ENCODE measurements around the gene RNF213. TPM values are rescaled to one million over a fixed set of nuclear protein-coding genes. Genes with fewer than 3 reads are reported as not detected.
A peak's percentile ranks its signal among the peaks of the same experiment; 100 is the strongest.

The RNF213 gene
- total RNA-seq, 2 donors from 2014 or later = 415 to 602 TPM

DNA sequence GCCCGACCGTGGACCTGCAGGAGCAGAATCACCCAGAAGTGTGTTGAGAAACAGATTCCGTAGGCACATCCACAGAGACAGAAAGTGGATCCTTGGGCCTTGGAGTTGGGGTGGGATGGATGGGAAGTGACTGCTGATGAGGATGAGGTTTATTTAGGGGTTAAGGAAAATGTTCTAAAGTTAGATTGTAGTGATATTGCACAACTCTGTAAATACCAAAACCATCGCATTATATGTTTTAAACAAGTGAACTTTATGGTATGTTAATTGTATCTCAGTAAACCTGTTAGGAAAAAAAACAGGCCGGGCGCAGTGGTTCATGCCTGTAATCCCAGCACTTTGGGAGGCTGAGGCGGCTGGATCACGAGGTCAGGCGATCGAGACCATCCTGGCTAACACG, 157.9 kb downstream of the RNF213 start:
- no peak for DNase-seq (ENCODE audit: low spot score in 2 of 2)
- ATAC-seq = no peak
- no peaks in the 10 kb centered on the region for H3K9me3 Mint-ChIP-seq
- H3K27ac Mint-ChIP-seq = no peak overlapping the region
- H3K36me3 Mint-ChIP-seq = peaks cover 0 to 8% of the 10 kb centered on the region in 2 donors

DNA sequence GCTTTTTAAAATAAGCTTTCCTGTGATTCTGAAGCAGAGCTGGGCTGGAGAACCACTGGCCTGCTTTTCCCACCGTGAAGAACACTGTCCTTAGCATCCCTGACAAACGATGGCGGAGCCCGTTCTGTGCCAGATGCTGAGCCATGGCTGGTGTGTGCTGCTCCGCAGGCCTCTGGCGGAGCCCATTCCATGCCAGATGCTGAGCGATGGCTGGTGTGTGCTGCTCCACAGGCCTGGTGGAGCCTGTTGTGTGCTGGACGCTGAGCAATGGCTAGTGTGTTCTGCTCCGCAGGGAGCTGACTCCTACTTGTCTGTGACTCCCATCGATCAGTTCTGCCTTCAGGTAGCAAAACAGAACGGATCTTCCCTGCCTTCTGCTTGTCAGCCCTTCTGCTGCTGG, 158.6 kb downstream of the RNF213 start:
- H3K9me3 Mint-ChIP-seq = no peaks in the 10 kb centered on the region

DNA sequence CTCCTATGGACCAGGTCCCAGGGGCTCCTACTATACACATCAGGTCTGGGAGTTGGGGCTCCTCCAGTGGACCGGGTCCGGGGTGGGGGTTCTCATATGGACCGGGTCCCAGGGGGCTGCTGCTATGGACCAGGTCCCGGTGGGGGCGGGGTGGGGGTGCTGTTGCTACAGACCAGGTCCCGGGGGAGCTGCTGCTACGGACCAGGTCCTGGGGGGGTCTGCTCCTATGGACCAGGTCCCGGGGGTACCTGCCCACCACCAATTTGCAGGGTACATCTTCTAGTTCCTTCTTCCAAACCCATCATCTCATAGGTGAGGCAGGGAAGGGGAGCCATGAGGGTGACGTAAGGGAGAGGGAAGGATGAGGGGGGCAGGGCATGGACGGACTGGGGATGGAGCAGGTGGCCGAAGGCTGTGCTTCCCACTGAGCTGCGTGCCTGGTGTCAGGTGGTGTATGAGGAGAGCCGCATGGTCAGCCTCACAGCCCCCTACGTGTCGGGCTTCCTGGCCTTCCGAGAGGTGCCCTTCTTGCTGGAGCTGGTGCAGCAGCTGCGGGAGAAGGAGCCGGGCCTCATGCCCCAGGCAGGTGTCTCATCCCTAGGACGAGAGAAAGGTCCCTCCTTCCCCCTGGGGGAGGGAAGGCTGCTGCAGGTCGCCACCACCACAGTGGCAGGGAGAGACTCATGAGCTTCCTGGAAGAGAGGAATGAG, 160.9 kb downstream of the RNF213 start:
- peaks cover 0 to 5% of the 10 kb centered on the region in 2 donors for H3K36me3 Mint-ChIP-seq
- no peak for ATAC-seq

More for the DNA sequence above, 158.6 kb downstream of the RNF213 start:
- DNase-seq (ENCODE audit: low spot score in 2 of 2) = no peak
- no peak for ATAC-seq
- H3K27ac Mint-ChIP-seq = no peak overlapping the region
- peaks cover 0 to 8% of the 10 kb centered on the region in 2 donors for H3K36me3 Mint-ChIP-seq

DNA sequence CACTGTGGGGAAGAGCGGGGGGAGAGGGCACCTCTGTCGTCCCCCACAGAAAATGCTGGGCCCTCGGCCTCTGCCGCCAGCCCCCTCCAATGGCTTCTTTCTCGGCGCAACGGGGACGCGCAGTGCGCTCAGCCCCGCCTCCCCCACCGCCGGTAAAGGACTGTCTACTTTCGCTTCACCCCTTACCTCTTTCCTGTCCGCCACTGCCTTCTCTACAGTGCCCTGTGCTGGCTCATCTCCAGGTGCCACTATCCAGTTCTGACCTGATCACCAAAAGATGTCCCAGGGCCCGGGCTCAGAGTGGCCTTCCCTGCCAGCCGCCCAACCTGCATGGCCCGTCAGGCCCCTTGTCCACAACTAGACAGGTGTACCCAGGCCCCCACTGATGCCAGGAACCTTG, 161.6 kb downstream of the RNF213 start:
- no peak overlapping the region for H3K27ac Mint-ChIP-seq
- H3K36me3 Mint-ChIP-seq = no peaks in the 10 kb centered on the region
- no peak for DNase-seq (ENCODE audit: low spot score in 2 of 2)
- ATAC-seq = no peak
- no peaks in the 10 kb centered on the region for H3K9me3 Mint-ChIP-seq

More for the DNA sequence above, 160.9 kb downstream of the RNF213 start:
- Mint-ChIP-seq H3K27ac (no peak overlapping the region), H3K9me3 (no peaks in the 10 kb centered on the region)
- DNase-seq (ENCODE audit: low spot score in 2 of 2) = no peak

DNA sequence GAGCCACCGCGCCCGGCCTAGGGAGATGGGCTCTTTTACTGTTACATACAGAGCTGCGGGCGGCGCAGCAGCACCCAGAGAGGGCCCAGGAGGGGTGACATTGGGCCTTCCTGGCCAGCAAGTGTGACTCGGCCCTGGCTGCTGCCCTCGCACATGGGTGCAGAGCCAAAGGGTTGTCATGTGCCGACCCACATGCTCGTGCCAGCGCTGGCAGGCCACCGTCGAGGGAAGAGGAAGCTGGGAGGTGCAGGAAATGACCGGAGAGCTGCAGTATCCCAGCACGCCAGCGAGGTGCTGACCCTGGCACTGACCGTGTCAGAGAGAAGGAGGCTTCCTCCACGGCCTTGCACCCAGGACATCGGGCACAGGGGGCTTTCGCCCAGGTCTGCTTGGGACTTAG, 162.3 kb downstream of the RNF213 start:
- ATAC-seq (no peak), DNase-seq (ENCODE audit: low spot score in 2 of 2) (no peak)
- Mint-ChIP-seq H3K36me3 (no peaks in the 10 kb centered on the region), H3K9me3 (no peaks in the 10 kb centered on the region), H3K27ac (no peak overlapping the region)

DNA sequence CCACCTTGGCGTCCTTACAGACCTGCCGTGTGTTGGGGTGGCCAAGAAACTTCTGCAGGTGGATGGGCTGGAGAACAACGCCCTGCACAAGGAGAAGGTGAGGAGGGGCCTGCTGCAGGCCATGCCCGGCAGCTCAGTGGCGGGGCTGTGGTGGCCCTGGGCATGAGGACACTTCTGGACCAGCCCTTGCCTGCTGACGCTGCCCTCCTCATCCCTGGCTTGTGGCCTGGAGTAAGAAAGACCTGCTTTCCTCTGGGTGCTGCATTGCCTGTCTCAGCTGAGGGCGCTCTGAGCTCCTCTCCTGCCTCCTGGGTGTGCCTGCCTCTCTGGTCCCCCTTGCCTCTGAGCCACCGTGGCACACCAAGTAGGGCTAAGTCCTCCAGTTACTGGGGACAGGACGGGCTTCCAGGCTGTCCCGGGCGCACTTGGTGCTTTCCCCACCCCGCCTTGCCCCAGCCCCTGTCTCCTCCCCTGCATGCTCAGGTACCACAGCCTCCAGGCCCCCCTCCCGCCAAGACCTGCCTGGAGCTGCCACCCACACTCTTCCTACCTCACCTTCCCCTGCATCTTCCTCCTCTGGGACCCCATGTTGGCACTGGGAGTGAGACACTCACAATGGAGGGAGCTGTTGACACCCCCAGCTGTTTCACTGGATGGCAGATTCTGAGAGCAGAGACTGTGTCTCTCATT, 163.0 kb downstream of the RNF213 start:
- Mint-ChIP-seq H3K36me3 (no peaks in the 10 kb centered on the region), H3K9me3 (no peaks in the 10 kb centered on the region), H3K27ac (no peak overlapping the region)
- DNase-seq (ENCODE audit: low spot score in 2 of 2) (no peak), ATAC-seq (no peak)

DNA sequence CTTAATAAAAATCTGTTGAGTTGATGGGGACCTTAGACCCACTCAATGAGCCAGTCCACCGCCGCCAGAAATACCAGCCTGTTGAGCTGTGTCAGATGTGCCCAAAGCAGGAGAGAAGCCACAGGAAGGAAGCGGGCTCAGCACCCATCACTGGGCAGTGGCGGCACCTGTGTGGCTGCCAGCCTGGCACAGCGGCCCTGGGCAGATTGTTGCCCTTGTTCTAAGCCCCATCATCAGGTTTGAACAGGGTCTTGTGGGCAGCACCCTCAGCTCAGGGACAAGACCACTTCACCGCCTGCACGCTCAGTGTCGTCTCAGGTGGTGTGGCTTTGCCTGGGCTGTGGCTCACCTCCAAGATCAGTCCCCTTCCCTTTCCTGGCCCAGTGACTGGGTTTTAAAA, 163.6 kb downstream of the RNF213 start:
- no peak overlapping the region for H3K27ac Mint-ChIP-seq
- no peak for ATAC-seq
- no peak for DNase-seq (ENCODE audit: low spot score in 2 of 2)
- no peaks in the 10 kb centered on the region for H3K36me3 Mint-ChIP-seq
- no peaks in the 10 kb centered on the region for H3K9me3 Mint-ChIP-seq

DNA sequence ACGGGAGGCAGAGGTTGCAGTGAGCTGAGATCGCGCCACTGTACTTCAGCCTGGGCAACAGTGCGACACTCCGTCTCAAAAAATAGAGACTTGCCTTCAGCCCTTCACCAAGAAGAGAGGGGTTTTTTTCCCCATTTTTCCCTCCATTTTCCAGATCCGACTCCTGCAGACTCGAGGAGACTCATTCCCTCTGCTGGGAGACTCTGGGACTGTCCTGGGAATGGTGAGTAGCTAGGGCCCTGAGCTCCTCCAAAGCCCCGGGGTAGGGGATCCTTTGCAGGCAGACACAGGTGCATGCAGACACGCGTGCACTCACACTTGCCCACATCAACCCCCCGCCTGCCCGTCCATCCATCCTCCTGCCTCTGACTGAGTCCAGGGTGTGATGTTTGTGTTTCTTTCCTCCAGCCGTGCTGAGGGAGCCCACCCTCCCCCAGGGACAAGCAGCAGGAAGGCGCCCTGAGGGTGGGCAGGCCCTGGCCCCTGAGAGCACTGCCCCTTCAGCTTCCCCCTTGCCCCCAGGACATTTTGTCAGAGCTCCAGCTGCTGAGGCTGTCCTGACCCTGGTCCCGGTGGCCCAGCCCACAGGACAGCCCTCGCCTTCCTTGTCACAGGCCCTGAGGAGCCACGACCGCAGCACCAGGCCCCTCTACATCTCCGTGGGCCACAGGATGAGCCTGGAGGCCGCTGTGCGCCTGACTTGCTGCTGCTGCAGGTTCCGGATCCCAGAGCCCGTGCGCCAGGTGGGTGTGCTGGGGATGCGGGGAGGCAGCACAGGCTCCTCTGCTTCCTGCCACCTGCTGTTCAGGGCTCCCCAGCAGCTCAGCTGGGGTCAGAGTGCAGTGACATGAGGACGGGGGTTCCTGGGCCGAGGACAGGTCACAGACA, 164.5 kb downstream of the RNF213 start:
- no peak overlapping the region for H3K27ac Mint-ChIP-seq
- ATAC-seq = no peak
- DNase-seq (ENCODE audit: low spot score in 2 of 2) = no peak
- H3K36me3 Mint-ChIP-seq = no peaks in the 10 kb centered on the region
- no peaks in the 10 kb centered on the region for H3K9me3 Mint-ChIP-seq

DNA sequence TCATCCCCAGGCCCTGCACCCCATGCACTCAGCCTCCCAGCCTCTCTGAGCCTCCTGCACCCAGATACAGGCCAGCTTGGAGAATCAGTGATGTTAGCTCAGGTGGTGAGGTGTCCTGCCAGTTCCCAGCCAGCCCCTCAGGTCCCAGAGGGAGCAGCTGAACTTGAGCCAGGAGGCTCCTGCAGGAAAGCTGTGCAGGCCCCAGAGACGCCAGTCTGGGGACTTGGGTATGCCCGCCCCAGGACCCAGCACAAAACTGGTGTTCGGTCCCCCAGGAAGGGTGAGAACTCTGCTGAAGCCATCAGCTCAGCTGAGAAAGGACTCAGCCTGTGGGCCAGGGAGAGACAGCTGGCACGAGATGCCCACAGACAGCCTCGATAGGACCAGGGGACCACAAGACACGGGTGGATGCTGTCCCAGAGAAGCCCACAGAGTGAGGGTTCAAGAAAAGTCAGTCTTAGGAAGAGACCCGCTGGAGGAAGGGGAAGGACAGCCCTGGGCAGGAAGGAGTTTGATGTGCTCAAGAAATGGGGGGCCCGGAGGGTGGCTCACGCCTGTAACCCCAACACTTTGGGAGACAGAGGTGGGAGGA, 165.3 kb downstream of the RNF213 start:
- Mint-ChIP-seq H3K9me3 (no peaks in the 10 kb centered on the region), H3K36me3 (no peaks in the 10 kb centered on the region), H3K27ac (peak overlapping the region in 1 of 2 donors; percentile 55)
- ATAC-seq (no peak), DNase-seq (ENCODE audit: low spot score in 2 of 2) (no peak)

DNA sequence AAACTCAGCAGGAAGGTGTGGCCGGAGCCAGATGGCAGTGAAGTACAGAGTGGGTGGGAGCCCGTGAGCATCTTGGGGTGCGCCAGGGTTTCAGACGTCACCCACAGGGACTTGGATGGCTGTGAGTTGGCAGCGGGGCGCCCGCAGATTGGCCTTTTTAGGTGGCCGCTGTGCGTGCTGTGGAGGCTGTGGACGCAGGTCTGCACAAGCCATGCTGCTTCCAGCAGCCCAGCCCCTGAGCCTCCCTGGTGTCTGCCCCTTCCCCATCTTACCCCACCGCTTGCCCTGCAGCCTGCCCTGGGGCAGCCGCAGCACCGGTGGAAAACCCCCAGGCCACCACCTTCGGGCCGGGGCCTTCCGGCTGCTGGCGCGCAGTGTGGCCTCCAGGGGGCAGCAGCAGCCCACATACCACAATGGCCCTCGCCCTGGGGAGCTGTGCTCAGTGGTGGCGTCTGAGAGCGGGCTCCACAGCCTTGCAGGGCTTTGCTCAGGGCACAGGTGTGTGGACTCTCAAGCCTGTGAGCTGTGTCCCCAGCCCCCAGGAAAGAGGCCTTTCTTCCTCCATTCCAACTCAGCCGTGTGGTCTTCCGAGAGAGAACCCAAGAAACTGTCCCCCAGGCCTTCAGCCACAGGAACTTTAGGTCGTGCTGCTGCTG, 166.1 kb downstream of the RNF213 start:
- Mint-ChIP-seq H3K27ac (peak overlapping the region in 1 of 2 donors; percentile 55), H3K9me3 (no peaks in the 10 kb centered on the region), H3K36me3 (no peaks in the 10 kb centered on the region)
- ATAC-seq = peak; percentile 96 to 98
- DNase-seq (ENCODE audit: low spot score in 2 of 2) = peak; percentile 88 to 95

DNA sequence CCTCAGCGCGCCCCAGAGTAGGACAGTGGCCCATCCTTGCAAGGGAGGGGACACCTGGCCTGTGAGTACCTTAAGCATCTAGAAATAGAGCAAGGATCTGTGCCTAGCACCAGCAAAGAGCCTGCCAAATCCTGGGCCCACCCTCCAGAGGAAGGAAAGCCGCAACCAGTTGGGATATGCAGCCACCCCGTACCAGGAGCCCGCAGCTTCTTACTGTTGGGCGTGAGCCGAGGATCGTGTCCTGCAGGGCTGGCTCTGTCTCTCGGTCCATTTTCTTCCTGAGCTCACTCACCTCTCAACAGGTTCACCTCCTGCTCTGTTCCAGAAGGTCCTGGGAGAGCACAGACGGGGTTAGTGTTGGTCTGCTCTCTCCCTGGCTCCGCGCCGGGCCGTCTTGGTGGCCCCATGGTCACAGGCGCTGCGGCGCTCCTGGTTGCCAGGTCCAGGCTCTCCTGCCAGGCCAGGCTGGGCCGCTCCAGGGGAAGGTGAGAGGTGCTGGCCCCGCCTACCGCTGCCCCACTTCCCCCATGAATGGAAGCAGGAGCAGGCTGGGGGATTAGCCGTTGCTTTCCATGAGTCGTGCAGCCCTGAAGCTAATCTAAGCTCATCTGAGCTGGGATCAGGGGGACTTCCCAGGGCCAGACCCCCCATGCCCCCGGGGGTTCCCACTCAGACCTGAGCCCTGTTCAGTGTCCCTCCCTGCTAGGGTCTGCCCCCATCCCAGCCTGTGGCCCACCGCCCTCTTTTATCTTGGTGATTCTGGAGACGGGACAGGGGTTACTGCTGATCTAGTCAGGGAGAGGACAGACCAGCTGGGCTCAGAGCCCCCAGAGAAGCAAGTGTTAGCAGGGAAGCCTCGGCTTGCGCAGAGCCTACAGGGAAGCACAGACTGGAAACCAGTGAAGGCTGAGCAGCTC, 167.0 kb downstream of the RNF213 start:
- no peak for DNase-seq (ENCODE audit: low spot score in 2 of 2)
- Mint-ChIP-seq H3K36me3 (no peaks in the 10 kb centered on the region), H3K27ac (peak overlapping the region in 1 of 2 donors; percentile 6), H3K9me3 (no peaks in the 10 kb centered on the region)
- ATAC-seq = no peak

DNA sequence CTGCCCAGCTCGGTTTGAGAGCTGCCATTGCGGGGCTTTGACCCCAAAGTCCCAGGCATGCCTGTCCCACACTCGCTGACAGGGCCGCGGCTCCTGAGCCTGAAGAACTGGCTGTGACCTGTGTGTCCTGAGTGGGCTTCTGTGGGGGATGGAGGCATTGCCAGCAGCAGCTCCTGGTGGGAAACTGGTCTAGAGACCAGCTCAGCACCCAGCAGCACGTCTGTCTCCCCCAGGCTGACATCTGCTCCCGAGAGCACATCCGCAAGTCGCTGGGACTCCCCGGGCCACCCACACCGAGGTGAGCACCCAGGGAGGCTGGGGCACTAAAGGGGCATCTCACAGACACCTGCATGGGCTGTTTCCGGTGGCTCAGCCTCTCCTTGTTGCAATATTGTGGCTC, 167.7 kb downstream of the RNF213 start:
- Mint-ChIP-seq H3K9me3 (no peaks in the 10 kb centered on the region), H3K27ac (peak overlapping the region in 1 of 2 donors; percentile 6), H3K36me3 (no peaks in the 10 kb centered on the region)
- no peak for ATAC-seq
- DNase-seq (ENCODE audit: low spot score in 2 of 2) = no peak

DNA sequence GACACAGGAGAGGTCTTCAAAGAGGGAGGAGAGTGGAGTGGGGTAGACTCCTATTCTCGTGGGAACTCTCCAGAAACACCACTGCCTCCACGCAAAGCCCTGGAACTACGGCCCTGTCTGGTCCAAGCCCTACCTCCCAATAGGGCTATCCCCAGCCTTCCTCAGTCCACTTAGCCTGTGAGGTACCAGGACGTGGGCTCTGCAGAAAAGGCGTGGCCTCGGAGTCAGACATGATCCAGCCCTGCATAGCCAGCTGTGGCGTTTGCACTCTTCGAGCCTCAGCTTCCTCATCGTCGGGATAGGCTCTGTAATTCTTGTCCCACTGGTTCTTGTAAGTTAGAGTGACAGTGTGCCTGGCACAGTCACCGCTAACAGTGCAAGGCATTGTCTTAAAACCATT, 168.1 kb downstream of the RNF213 start:
- peak overlapping the region in 1 of 2 donors; percentile 6 for H3K27ac Mint-ChIP-seq
- ATAC-seq = no peak

DNA sequence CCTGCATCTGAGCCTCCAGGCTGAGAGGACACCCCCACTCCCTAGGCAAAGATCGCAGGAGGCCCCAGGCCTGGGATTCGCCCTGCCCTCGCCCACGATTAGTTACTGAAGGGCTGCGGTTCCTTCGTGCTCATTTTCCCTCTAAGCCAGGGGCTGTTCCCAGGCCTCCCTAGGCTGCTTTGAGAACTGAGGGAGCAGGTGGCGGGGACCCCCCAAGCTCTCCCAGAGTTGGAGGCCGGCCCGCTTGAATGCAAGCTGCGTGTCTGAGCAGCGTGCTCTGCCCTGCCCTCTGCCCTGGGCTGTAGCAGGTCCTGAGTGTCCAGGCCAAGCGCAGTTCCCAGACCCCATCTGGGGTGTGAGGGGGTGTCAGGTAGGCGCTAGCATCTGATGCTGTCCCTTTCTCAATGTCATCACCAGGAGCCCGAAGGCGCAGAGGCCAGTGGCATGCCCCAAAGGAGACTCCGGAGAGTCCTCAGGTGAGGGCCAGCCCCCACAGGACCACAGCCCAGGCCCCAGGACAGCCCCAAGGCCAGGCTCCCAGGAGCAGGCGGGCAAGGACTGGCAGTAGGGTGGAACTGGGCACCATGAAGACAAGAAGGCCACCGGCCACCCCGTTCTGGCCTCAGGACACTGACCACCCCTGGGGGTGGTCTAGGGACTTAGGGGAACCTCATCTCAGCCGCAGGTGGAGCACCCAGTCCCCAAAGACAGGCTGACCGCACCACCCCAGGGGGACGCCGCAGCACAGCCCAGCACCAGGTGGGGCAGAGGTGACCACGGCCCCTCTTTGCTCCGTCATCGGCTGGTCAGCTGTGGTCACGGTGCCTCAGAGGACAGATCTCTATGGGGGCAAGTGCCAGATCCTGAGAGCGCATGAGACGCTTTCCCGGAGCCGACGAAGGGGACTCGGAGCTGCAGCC, 169.0 kb downstream of the RNF213 start:
- DNase-seq (ENCODE audit: low spot score in 2 of 2) (no peak), ATAC-seq (no peak)
- Mint-ChIP-seq H3K27ac (no peak overlapping the region), H3K36me3 (no peaks in the 10 kb centered on the region), H3K9me3 (no peaks in the 10 kb centered on the region)

More for the DNA sequence above, 168.1 kb downstream of the RNF213 start:
- H3K9me3 Mint-ChIP-seq = no peaks in the 10 kb centered on the region
- DNase-seq (ENCODE audit: low spot score in 2 of 2) = no peak
- H3K36me3 Mint-ChIP-seq = no peaks in the 10 kb centered on the region
